NCI-H187 treated with DMSO at 0.1 percent for 48 hours (cell line): ENCODE measurements around the gene MEN1.

Experiments
- DNase-seq: peaks from one replicate; lab custom pipeline; 2025; lab: John Stamatoyannopoulos, UW

MEN1 gene

GRCh38 chr11:64762277-64762673 is 48.1 kb downstream of the MEN1 start:
- no peak for DNase-seq

- no peak for DNase-seq
Observed at GRCh38 chr11:64760759-64761420, 49.5 kb downstream of the MEN1 start.

GRCh38 chr11:64759722-64760719 is 50.3 kb downstream of the MEN1 start, which contains the start of gene PYGM:
Gene PYGM (minus strand): TSS chr11:64759974. CDS start chr11:64759898, 76 bp downstream.
- DNase-seq, result no peak

GRCh38 chr11:64759131-64759721 is 51.1 kb downstream of the MEN1 start:
- DNase-seq, result no peak

- DNase-seq, result no peak
Observed at GRCh38 chr11:64758330-64759079, 51.8 kb downstream of the MEN1 start.

GRCh38 chr11:64757549-64758329 is 52.6 kb downstream of the MEN1 start:
- DNase-seq, result no peak

GRCh38 chr11:64755681-64756361 is 54.5 kb downstream of the MEN1 start:
- no peak for DNase-seq

GRCh38 chr11:64754919-64755662 is 55.3 kb downstream of the MEN1 start:
- DNase-seq, result no peak

GRCh38 chr11:64754124-64754918 is 56.0 kb downstream of the MEN1 start:
- DNase-seq, result no peak
